HG02588 (cell line): ENCODE results near the gene GP1BB.
A peak's percentile ranks its signal among the peaks of the same experiment; 100 is the strongest.
"Not testable (repeated sequence)": the region's sequence is repeated elsewhere in the genome, so short reads cannot be mapped to it uniquely, and the experiment has no call there.

Source experiments
- ATAC-seq: cut with Tn5 transposase; IDR thresholded peaks from one replicate; pipeline ENCODE4 v1.9.1; 2021; ENCODE audit warnings: mild to moderate bottlenecking, moderate library complexity; ENCODE audit not compliant: unreplicated experiment

The GP1BB gene

DNA sequence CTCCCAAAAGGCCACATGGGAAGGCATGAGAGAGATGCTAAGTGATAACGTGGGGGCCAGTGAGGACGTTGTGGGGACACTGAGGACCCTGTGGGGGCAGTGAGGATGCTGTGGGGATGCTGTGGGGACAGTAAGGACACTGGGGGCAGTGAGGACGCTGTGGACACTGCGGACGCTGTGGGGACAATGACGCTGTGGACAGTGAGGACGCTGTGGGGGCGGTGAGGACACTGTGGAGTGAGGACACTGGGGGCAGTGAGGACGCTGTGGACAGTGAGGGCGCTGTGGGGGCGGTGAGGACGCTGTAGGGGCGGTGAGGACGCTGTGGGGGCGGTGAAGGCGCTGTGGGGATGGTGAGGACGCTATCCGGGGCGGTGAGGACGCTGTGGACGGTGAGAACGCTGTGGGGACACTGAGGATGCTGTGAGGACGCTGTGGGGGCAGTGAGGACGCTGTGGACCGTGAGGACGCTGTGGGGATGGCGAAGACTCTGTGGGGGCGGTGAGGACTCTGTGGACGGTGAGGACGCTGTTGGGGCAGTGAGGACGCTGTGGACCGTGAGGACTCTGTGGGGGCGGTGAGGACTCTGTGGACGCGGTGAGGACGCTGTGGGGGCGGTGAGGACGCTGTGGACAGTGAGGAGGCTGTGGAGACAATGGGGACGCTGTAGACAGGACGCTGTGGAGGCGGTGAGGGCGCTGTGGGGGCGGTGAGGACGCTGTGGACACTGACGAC lies 1.8 kb downstream of the GP1BB start:
- no peak for ATAC-seq

DNA sequence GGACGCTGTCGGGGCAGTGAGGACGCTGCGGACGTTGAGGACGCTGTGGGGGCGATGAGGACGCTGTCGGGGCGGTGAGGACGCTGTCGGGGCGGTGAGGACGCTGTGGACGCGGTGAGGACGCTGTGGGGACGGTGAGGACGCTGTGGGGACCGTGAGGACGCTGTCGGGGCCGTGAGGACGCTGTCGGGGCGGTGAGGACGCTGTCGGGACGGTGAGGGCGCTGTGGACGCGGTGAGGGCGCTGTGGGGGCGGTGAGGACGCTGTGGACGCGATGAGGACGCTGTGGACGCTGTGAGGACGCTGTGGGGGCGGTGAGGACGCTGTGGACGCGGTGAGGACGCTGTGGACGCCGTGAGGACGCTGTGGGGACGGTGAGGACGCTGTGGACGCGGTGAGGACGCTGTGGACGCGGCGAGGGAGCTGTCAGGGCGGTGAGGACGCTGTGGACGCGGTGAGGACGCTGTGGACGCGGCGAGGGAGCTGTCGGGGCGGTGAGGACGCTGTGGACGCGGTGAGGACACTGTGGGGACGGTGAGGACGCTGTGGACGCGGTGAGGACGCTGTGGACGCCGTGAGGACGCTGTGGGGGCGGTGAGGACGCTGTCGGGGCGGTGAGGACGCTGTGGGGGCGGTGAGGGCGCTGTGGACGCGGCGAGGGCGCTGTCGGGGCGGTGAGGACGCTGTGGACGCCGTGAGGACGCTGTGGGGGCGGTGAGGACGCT lies 2.9 kb downstream of the GP1BB start:
- not testable (repeated sequence) for ATAC-seq

DNA sequence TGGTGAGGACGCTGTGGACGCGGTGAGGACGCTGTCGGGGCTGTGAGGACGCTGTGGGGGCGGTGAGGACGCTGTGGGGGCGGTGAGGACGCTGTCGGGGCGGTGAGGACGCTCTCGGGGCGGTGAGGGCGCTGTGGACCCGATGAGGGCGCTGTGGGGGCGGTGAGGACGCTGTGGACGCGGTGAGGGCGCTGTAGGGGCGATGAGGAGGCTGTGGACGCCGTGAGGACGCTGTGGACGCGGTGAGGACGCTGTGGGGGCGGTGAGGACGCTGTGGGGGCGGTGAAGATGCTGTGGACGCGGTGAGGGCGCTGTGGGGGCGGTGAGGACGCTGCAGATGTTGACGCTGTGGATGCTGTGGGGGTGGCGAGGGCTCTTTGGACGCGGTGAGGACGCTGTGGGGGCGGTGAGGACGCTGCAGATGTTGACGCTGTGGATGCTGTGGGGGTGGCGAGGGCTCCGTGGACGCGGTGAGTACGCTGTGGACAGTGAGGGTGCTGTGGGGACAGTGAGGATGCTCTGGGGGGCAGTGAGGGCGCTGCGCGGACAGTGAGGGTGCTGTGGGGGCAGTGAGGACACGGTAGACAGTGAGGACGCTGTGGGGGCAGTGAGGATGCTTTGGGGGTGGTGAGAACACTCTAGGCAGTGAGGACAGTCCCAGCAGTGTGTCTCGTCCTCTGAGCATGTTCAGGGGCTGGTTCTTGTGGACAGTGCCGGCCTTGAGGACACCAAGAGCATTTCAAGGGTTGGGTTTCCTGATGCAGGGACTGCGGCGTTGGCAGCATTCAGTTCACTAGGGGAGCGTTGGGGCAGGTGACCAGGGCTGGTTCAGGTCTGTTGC lies 4.2 kb downstream of the GP1BB start:
- ATAC-seq: no peak

DNA sequence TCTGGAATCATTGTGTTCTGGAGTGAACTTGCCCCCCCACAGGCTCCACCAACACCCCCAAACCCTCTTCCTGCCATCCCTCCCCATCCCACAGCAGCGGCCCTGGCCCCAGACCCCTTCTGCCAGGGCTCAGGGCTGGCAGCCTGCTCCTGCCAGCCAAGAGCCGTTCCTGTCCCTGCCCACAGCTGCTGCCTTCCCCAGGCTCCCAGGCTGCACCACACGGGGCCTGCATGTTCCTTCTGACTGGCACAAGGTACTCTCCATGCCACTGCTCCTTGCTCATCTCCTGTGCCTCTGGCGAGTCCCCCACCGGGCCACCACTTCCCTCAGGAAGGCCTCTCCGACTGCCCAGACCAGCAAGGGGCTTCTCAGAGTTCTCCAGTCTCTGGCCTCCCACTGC lies 4.9 kb downstream of the GP1BB start:
- ATAC-seq: no peak

DNA sequence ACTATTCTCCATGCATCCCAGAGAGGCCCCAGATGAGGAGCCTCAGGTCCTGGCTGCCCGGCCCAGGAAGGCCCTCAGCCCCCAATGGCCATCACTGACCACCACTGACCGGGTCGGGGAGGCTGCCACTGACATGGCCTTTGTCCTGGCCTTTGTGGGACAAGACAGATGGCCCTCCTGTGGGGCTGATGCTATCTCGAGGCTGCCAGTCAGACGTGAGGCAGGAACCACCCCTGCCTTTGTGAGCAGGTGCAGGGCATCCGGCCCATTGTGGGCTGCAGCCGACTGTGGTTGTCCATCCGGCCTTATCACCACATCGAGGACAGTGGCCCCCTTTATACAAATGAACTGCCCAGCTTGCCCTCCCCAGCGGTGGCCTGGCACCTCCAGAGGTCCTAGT lies 5.5 kb downstream of the GP1BB start:
- no peak for ATAC-seq

DNA sequence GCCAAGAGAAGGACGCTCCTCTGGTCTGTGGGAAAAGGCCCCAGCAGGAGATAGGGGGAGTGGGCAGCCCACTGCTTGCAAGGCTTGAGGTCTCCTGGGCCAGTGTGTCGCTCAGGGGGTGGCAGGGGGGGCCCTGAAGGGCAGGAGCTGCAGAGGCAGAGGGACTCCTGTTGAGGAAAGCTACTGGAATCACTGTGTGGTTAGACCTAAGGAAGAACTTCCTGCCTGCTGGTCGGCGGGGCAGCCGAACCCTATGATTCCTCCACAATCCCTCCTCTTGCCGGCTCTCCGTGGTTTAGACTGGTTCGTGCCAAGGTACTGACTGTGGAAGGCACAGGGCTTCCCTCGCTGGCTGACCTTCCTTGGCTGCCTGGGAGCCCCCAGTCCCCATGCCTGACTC lies 6.2 kb downstream of the GP1BB start:
- no peak for ATAC-seq

DNA sequence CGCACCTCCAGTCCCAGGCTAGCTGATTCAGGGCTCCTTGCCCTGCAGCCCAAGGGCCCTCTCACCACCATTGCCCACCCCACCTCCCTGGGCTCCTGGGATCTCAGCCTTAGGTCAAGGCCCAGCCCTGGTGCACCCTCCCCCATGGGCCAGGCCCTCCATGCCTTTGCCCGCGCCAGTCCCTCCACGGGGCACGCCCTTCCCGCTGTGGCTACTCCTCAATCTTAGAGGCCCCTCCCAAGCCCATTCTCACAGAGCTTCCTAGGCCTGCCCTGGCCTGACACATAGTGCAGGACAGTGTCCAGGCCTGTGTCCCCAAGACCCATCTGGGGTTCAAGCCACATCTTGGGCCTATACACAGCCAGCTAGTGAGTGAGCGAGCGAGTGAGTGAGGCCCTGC lies 6.9 kb downstream of the GP1BB start:
- no peak for ATAC-seq

DNA sequence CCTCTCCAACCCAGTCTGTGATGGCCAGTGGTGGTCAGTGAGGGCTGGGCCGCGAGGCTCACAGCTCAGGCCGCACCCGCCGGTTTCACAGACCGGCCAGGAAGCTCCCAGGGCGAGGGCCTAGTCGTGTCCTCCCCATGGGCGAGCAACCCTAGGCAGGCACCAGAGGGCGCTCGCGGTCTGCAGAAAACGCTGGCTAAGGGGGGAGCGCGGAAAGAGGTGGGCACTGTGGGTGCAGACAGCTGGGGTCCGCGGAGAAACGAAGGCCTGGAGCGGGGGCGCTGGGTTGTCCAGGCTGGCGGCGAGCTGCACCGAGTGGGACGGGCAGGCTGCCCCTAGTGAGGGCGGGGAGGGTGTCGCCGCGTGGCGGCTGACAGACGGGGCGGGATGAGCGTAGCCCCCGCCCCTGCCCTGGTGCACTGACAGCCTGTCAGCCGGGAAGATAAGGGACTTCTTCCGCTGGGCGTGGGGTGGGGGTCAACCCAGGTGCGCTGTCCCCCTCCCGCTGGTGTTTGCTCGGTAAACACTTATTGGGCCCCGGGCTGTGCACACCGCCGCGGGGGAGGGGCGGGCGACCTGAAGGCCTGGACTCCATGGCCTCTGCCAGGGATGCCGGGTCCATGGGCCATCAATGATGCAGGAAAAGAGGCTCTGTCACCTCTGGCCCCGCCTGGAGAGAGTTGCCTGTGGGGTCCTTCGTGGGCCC lies 7.5 kb downstream of the GP1BB start:
- ATAC-seq: peak; percentile 45

DNA sequence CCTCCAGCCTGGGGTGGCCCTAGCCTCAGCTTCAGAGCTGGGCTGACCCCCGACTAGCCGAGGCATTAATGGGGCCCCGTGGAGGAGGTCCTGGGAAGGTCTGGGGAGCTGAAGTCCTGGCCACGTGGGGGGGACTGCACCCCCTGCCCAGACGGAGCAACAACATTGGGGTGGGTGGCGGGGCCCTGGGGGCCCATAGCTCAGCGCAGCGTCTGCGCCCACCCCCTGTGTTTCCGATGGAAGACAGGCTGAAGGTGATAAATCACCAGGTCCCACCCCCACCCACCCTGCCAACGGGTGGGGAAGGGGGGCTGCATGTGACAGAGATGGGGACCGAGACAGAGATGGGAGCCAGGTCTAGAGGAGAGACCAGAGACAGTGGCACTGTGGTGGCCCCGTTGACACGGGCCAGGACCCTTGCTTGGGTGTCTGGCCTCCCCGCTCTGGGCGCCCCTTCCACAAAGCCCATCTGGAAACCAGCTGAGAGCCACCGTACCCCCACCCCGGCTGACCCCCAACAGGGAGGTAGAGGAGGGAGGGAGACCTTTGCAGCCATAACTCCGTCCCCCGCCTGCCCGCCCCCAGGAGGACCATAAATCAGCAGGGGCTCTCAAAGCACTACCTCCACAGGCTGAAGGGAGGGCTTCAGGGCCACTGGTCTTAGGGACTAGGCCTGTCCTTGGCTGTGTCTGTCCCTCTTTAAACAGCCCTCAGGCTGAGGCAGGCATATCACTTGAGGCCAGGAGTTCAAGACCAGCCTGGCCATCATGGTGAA lies 8.2 kb downstream of the GP1BB start:
- no peak for ATAC-seq

DNA sequence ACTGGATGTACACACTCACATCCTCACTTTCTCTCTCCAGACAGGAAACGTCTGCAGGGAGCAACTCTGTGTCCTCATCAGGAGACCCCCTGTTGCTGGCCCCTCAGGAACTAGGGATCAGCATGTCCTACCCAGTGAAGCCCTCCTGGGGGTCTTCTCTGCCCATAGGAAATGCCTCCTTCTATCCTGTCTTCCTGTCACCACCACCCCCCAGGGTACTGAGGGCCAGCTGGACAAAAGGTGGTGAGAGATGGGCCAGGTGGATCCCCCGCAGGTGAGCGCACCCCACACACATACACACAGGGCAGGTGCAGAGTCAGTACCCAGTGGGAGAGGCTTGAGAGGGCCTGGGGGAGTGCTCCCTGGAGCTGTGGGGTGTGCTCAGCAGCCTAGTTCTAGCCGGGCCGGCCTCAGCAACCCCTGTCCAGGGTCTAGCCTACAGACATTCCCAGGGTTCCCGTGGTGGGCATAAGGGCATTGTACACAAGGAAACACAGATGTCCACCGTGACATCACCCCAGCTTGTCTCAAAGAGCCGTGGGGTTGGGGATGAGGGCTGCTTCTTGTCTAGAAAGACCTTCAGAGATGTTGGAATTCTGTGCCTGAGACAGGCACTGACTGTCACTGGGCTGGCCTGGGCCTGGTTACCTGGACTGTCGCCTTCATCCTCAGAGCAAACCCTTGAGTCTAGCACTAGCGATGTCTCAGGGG lies 9.2 kb downstream of the GP1BB start:
- ATAC-seq: no peak

DNA sequence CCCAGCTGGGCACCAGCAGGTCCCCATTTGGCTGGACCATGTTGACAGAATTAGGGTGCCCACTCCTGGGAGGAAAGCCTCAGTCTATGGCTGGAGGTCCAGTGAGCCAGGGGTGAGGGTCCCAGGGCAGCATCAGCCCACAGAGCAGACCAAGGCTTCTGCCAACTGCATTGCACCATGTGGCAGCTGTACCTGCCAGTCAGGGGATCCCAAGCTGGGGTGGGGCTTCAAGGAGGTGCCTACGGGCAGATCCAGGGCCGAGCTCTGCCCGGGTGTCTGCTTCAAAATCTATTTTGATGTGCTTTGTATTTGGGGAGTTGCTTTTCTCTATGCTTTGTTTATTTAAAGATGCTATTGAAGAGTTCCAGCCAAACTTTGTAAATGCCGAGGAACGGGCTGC lies 10.4 kb downstream of the GP1BB start:
- no peak for ATAC-seq

DNA sequence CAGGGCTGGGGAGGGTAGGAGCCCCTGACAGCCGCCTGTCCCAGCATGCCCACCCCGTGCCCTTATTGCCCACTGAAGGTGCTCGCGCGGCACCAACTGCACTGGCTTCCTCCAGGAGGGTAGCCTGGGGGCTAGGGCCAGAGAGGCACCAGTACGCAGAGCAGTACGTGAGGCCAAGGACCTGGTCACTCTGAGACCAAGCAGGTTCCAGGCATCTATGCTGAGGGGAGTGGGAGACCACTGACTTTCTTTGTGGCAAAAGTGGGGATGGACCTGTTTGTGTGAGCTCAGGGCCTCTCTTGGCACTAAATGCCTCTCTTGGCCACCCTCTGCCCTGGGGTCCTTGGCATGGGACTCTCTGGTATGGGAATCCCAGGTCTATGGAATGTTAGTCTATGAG lies 10.8 kb downstream of the GP1BB start:
- ATAC-seq: no peak

DNA sequence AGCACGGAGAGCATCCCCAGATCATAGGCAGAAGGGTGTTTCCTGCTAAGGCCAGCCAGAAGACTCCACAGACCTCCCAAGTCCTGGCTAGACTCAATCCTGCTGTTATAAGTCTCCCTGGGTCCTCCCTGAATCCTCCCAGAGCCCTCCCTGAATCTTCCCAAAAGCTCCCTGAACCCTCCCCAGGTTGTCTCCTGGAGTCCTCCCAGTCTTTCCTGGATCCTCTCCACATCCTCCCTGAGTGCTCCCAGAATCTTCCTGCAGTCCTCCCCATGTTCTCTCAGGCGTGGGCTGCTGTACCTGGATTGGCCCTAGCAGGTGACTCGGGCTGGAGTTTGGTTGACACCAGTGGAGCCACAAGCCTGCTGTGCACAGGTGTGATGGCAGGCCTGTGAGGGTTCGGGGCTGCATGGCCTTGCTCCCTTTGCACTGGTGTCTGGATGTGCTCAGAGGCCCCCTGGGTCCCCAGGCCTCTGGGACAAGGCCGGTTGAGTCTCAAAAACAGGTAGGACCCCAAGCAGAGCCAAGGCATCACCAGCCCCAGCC lies 11.6 kb downstream of the GP1BB start:
- no peak for ATAC-seq

DNA sequence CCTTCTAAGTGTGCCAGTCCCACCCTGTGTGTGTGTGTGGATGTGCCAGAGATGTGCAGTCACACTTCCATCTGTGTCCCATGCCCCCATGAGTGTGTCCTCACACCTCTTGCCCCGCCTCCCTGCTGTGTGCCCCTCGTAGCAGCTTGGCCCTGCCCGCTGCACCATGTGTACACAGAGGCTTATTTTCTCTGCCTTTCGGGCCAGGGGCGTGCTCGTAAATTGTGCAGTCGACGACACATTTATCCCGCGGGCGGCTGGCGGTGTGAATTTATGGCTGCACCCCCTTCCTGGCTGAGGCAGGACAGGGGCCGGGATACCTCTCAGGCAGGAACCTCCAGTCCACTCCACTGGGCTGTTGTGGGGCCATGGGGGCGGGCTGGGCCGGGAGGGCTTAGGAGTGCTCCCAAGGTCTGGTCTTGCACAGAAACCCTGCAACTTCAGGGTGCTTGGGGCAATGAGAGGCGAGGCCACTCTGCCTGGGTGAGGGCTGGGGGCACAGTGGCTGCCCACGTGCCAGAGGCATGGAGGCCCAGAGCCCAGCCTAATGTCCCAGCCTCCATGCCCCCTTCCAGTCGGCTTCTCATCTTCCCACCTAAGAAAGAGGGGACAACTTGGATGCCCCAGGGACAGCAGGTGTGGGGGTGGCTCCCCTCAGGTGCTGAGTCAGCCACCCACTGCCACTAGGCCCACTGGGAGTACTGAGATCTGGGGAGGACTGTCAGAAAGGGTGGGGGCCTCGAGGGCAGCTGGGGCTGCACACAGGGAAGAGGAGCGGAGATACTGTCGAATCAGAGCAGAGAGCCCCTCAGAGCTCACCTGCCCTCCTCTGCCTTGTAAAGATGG lies 12.5 kb downstream of the GP1BB start:
- no peak for ATAC-seq

DNA sequence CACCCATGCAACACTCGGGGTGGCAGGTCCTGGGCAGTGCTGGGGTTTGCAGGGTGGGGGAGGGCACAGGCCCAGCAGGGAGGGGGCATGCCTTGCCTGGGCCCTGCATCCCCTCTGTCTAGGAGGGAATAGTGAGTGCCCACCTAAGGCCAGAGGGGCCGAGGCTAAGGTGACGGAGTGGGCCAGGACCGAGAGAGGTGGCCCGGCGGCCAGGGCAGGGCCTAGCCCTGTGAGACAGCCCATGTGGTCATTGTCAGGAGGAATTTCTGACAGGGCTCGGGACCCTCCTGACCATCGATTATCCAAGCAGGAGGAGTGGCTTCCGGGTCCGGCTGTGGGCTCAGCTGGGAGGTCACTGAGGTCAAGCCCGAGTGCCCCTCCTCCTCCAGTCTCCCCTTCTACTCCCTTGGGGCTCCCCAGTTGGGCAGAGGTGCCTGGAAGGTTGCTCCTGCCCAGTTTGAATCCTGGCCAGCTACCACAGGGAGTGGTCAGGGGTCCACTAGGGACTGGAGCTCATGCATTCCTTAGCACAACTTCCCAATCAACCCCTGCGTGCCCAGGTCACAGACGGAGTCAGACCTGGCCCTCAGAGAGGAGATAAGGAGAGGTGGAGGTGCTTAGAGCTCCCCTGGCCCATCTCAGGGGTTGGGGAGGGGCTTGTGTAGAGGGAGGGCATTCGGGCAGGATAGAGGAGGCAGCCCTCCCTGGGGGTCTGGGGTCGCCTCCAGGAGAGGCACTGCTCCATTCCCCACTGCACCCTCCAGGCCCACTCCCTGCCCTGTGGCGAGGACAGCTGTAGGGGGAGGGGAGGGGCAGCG lies 14.7 kb downstream of the GP1BB start:
- no peak for ATAC-seq

DNA sequence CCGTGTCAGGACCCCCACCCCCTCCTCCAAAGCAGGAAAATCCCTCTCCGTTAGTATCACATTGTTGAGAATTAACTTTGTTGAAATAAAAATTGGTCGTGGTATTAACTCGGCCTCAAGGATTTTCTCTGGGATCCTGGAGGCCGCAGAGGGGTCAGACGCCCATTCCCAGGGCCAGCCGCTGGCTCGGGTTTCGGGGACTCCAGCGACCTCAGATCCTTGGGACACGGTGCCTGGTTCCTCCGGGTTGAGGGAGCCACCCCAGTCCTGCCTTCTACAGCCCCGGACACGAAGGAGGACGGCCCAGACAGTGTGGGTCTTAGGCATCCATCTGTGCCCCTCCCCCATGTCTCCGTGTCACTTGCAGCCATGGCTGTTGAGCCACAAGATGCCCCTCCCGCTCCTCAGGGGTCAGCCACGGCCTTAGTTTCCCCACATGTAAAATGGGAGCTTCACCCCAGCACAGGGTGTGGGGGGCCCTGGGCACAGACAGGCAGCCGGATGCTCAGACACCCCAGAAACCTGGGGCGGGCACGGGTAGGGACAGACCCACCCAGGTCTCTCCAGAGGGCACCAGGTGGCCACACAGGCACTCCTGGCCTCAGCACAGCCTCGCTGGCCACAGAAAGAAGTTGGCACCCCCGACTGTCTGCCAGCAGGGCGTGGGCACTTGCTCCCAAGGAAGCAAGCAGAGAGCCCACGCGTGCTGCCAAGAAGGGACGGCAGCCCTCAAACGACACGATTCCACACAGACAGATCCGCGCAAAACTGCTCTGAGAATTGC lies 15.5 kb downstream of the GP1BB start:
- no peak for ATAC-seq

DNA sequence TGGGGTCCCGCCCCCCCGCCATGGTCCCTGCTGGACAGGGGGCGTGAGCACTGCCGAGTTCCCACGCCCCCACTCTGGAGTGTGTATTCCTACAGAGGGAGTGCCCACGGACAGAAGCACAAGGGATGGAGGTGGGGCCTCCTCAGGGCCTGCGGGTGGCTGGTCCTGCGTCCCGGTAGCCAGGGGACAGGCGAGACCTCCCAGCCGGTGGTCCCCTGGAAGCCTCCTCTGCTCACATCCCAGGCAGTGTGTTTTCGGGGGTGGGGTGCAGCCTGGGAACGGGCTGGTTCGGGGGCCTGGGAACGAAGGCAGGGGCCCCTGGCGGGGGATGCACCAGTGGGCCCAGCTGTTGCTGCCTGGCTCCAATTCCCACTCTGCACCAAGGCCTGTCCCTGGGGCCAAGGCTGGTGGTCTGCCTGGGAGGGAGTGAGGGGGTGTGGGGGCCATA lies 16.1 kb downstream of the GP1BB start:
- no peak for ATAC-seq
